DOHH2 (cell line): ENCODE data around the gene TCF7.

Experiments used
- H3F3A ChIP-seq: fragments of 200-600 bp; sonication (generic), shearing (Covaris generic); 2 replicates; pipeline ENCODE4 v1.6.0; 2016; ENCODE audit warnings: antibody characterized with exemption, mild to moderate bottlenecking; ENCODE audit not compliant: control insufficient read depth, insufficient read depth
- H3K27ac ChIP-seq: fragments of 200-600 bp; sonication (generic); 2 replicates; pipeline ENCODE4 v1.5.1; 2014; ENCODE audit warnings: low read depth, mild to moderate bottlenecking, low read length, moderate library complexity
- H3K27me3 ChIP-seq: fragments of 200-600 bp; sonication (generic); 2 replicates; pipeline ENCODE4 v1.6.1; 2014; ENCODE audit warnings: mild to moderate bottlenecking, low read length, mixed read lengths; ENCODE audit not compliant: control insufficient read depth
- H3K36me3 ChIP-seq: fragments of 200-600 bp; sonication (generic); 2 replicates; pipeline ENCODE4 v1.6.1; 2014; ENCODE audit warnings: mild to moderate bottlenecking, low read length, moderate library complexity, mixed read lengths; ENCODE audit not compliant: control insufficient read depth
- H3K4me1 ChIP-seq: fragments of 200-600 bp; sonication (generic); 2 replicates; pipeline ENCODE4 v1.6.1; 2014; ENCODE audit warnings: mild to moderate bottlenecking, low read length, mixed read lengths; ENCODE audit not compliant: control insufficient read depth
- H3K4me2 ChIP-seq: fragments of 200-600 bp; sonication (generic); 2 replicates; pipeline ENCODE4 v1.6.0; 2014; ENCODE audit warnings: mild to moderate bottlenecking, low read length, moderate library complexity
- H3K4me3 ChIP-seq: fragments of 200-600 bp; sonication (generic); 2 replicates; pipeline ENCODE4 v1.5.1; 2014; ENCODE audit warnings: mild to moderate bottlenecking, low read length, mixed read lengths
- H3K79me2 ChIP-seq: fragments of 200-600 bp; sonication (generic); 2 replicates; pipeline ENCODE4 v1.6.1; 2014; ENCODE audit warnings: mild to moderate bottlenecking, low read length, mixed read lengths; ENCODE audit not compliant: control insufficient read depth
- H3K9me2 ChIP-seq: fragments of 200-600 bp; sonication (generic); replicated peaks from 2 replicates; pipeline ENCODE4 v1.6.1; 2014; ENCODE audit warnings: mild to moderate bottlenecking, low read length, mixed read lengths; ENCODE audit not compliant: control insufficient read depth
- H3K9me3 ChIP-seq: fragments of 200-600 bp; sonication (generic); 2 replicates; pipeline ENCODE4 v1.6.1; 2014; ENCODE audit warnings: antibody characterized with exemption, low read length, mixed read lengths; ENCODE audit not compliant: control insufficient read depth, insufficient read depth
- H4K20me1 ChIP-seq: fragments of 200-600 bp; sonication (generic); 2 replicates; pipeline ENCODE4 v1.6.0; 2014; ENCODE audit warnings: low read depth, mild to moderate bottlenecking, antibody characterized with exemption, low read length, moderate library complexity; ENCODE audit not compliant: control insufficient read depth, insufficient read depth
- CTCF ChIP-seq: fragments of 200-600 bp; sonication (generic); IDR thresholded peaks from one replicate; pipeline ENCODE4 v1.5.1; 2014; ENCODE audit warnings: antibody characterized with exemption, mild to moderate bottlenecking, low read depth, low read length; ENCODE audit not compliant: poor library complexity, severe bottlenecking
- EZH2phosphoT487 ChIP-seq: fragments of 200-600 bp; sonication (generic); IDR thresholded peaks from 2 replicates; pipeline ENCODE4 v1.6.1; 2017; ENCODE audit warnings: borderline replicate concordance, mild to moderate bottlenecking, antibody characterized with exemption, low read length, moderate library complexity, mixed read lengths

The TCF7 gene

GRCh38 chr5:134139377-134139851 lies 24.9 kb downstream of the TCF7 start:
- peaks cover 18% of the 10 kb centered on the region for H3K4me1 ChIP-seq

GRCh38 chr5:134139891-134140469 lies 25.5 kb downstream of the TCF7 start:
- no peak overlapping the region for H3K27ac ChIP-seq
- no peak overlapping the region for H3K4me3 ChIP-seq
- H3K9me3 ChIP-seq: no peaks in the 10 kb centered on the region
- H3K4me2 ChIP-seq: no peak overlapping the region
- peaks cover 4% of the 10 kb centered on the region for H3K79me2 ChIP-seq
- H3K27me3 ChIP-seq: no peaks in the 10 kb centered on the region
- no peaks in the 10 kb centered on the region for H4K20me1 ChIP-seq
- no peak for TF ChIP-seq CTCF
- no peak for TF ChIP-seq EZH2phosphoT487
- no peaks in the 10 kb centered on the region; the same call in 1 of the 2 replicates for H3F3A ChIP-seq
- no peaks in the 10 kb centered on the region for H3K9me2 ChIP-seq
- peaks cover 18% of the 10 kb centered on the region for H3K36me3 ChIP-seq
- peaks cover 18% of the 10 kb centered on the region for H3K4me1 ChIP-seq

More at GRCh38 chr5:134139377-134139851, 24.9 kb downstream of the TCF7 start:
- no peak for TF ChIP-seq EZH2phosphoT487
- TF ChIP-seq CTCF: no peak
- H4K20me1 ChIP-seq: no peaks in the 10 kb centered on the region
- H3K9me3 ChIP-seq: no peaks in the 10 kb centered on the region
- H3K27ac ChIP-seq: no peak overlapping the region
- H3K36me3 ChIP-seq: peaks cover 13% of the 10 kb centered on the region
- no peaks in the 10 kb centered on the region for H3K9me2 ChIP-seq
- H3K4me2 ChIP-seq: no peak overlapping the region
- no peak overlapping the region for H3K4me3 ChIP-seq
- no peaks in the 10 kb centered on the region; the same call in 1 of the 2 replicates for H3F3A ChIP-seq
- no peaks in the 10 kb centered on the region; the same call in 1 of the 2 replicates for H3K79me2 ChIP-seq
- H3K27me3 ChIP-seq: no peaks in the 10 kb centered on the region

- no peaks in the 10 kb centered on the region for H3K27me3 ChIP-seq
- no peak overlapping the region for H3K4me3 ChIP-seq
- no peaks in the 10 kb centered on the region for H3K9me3 ChIP-seq
- no peaks in the 10 kb centered on the region for H3K9me2 ChIP-seq
- TF ChIP-seq EZH2phosphoT487: no peak
- TF ChIP-seq CTCF: peak; percentile 87
- H4K20me1 ChIP-seq: peaks cover 6% of the 10 kb centered on the region; the same call in 1 of the 2 replicates
- H3K27ac ChIP-seq: no peak overlapping the region
- H3K36me3 ChIP-seq: peaks cover 22% of the 10 kb centered on the region
- H3F3A ChIP-seq: no peaks in the 10 kb centered on the region; the same call in 1 of the 2 replicates
- peaks cover 11% of the 10 kb centered on the region for H3K79me2 ChIP-seq
- no peak overlapping the region for H3K4me2 ChIP-seq
- peaks cover 18% of the 10 kb centered on the region for H3K4me1 ChIP-seq
Observed at GRCh38 chr5:134140530-134141201, 26.2 kb downstream of the TCF7 start.
